CD4-positive, alpha-beta T cell (primary cell): Measurements from ENCODE around the gene LRRK1. TPM values are rescaled to one million over a fixed set of nuclear protein-coding genes. Genes with fewer than 3 reads are reported as not detected.
A peak's percentile ranks its signal among the peaks of the same experiment; 100 is the strongest.

Experiments used
- ATAC-seq: fragments of 200-7000 bp; cut with Tn5 transposase; one replicate; pipeline ENCODE4 v1.10.0; 2022; ENCODE audit warnings: mild to moderate bottlenecking; ENCODE audit not compliant: poor library complexity
- CTCF ChIA-PET: fragments of 350-600 bp; sonication (Branson Sonifier 250); formaldehyde crosslinking; loops from one replicate; lab custom pipeline; 2021; ENCODE audit warnings: antibody characterized with exemption, inconsistent platforms; lab: Charles Lee
- POLR2A ChIA-PET: fragments of 350-600 bp; sonication (Branson Sonifier 250); formaldehyde crosslinking; loops from one replicate; lab custom pipeline; 2021; ENCODE audit warnings: antibody characterized with exemption, inconsistent platforms; lab: Charles Lee
- DNase-seq, 14 experiments: peaks; one replicate each; pipeline ENCODE4 v3.0.0-alpha.2; 2013 to 2020; ENCODE audit warnings: mixed read lengths in 2 of 14
- H3K27ac ChIP-seq, 2 donors: one replicate each; pipeline versions ENCODE4 v1.5.1 to v1.7.0; 2013; ENCODE audit warnings: low read length in 2 of 2, low read depth in 1 of 2, mild to moderate bottlenecking in 1 of 2
- H3K27me3 ChIP-seq, 2 experiments: 1 replicate in 1 of 2; 2 replicates in 1 of 2; pipeline versions ENCODE4 v1.6.1 to v1.7.0; 2013; ENCODE audit warnings: low read length in 2 of 2, control low read depth in 1 of 2, mild to moderate bottlenecking in 1 of 2, moderate library complexity in 1 of 2; ENCODE audit not compliant: insufficient read depth in 2 of 2, control insufficient read depth in 1 of 2
- H3K36me3 ChIP-seq: one replicate; pipeline ENCODE4 v1.6.1; 2013; ENCODE audit warnings: low read length, control low read depth; ENCODE audit not compliant: insufficient read depth
- H3K4me1 ChIP-seq: one replicate; pipeline ENCODE4 v1.6.1; 2013; ENCODE audit warnings: low read length, control low read depth; ENCODE audit not compliant: insufficient read depth
- H3K4me3 ChIP-seq: one replicate; pipeline ENCODE4 v1.5.1; 2013; ENCODE audit warnings: mild to moderate bottlenecking, low read length, moderate library complexity
- H3K9me3 ChIP-seq, 2 experiments: 1 replicate in 1 of 2; 2 replicates in 1 of 2; pipeline versions ENCODE4 v1.6.1 to v1.7.0; 2013; ENCODE audit warnings: low read length in 2 of 2, mild to moderate bottlenecking in 2 of 2, control low read depth in 1 of 2, moderate library complexity in 1 of 2; ENCODE audit not compliant: control insufficient read depth in 1 of 2, insufficient read depth in 1 of 2
- H3K27ac Mint-ChIP-seq: one replicate; pipeline ENCODE4 v1.8.0; 2020; ENCODE audit warnings: mixed read lengths
- H3K27me3 Mint-ChIP-seq: one replicate; pipeline ENCODE4 v1.8.0; 2021; ENCODE audit warnings: mixed read lengths
- H3K36me3 Mint-ChIP-seq: one replicate; pipeline ENCODE4 v1.8.0; 2021; ENCODE audit warnings: low read depth, mixed read lengths
- H3K4me1 Mint-ChIP-seq: one replicate; pipeline ENCODE4 v1.8.0; 2021; ENCODE audit warnings: low read depth, mixed read lengths
- H3K4me3 Mint-ChIP-seq: one replicate; pipeline ENCODE4 v1.8.0; 2020; ENCODE audit warnings: mild to moderate bottlenecking, mixed read lengths
- H3K9me3 Mint-ChIP-seq: one replicate; pipeline ENCODE4 v1.8.0; 2020; ENCODE audit warnings: mixed read lengths
- intact Hi-C, 2 experiments: fragments of 100-400 bp; cut with DNase I in 1 of 2; cut with micrococcal nuclease in 1 of 2; formaldehyde crosslinking; loops; one replicate each; pipeline versions ENCODE4 v1.15.1 to v1.9.0; 2023 to 2025; cut with DNase I, micrococcal nuclease
- total RNA-seq, 174 experiments: library from RNA in 2 of 174; stranded (reverse) in 2 of 174; gene quantifications; one replicate each; pipeline ENCODE4 v1.2.3 and lab custom pipeline; 2021 to 2026
- TF ChIP-seq, protein P1 (sequence below): fragments of 200-600 bp; IDR thresholded peaks from one replicate; pipeline ENCODE4 v1.8.0; 2022; ENCODE audit warnings: antibody characterized with exemption, mild to moderate bottlenecking

LRRK1 gene
- total RNA-seq, 2 experiments from 2014 or later, result 0.60 to 0.73 TPM

DNA sequence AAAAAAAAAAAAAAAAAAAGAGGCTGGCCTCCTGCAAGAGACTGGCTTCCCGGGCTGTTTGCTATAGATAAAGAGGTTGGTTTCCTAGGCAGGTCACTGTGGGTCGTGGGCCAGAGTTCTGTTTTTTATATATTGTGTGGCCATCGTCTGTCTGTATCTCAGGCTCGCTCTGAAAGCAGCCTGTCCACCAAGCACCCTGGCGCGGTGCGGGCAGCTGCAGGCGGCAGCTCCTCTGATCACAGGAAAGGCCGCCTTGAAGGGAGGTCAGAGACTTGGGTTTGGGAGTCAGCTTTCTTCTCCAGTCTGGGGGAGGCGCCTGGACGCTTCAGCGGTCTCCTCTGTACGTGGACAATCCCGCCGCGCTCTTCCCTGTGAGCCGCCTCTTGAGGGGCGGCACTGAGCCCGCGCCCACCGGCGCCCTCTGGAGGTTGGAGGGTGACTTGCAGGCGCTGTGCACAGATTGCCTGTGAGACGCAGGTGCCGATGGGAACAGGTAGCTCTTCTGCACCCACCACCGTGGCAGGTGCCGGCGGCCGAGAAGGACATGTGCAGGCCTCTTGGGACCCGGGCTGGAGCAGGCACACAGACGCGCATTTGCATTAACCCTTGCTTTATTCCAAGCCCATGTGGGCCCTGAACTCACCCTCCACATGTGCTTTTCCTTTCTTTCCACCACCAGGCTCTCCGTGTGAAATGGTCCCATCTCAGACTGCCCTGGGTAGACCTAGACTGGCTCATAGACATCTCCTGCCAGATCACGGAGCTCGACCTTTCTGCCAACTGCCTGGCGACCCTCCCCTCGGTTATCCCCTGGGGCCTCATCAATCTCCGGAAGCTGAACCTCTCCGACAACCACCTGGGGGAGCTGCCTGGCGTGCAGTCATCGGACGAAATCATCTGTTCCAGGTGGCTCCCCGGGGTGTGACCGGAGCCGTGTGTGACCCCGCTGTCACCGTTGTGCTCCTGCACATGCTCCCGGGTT is 89.3 kb downstream of the LRRK1 start:
- peaks cover 24% of the 10 kb centered on the region for H3K4me1 Mint-ChIP-seq
- H3K4me3 Mint-ChIP-seq, result peak overlapping the region; percentile 94
- TF ChIP-seq, protein P1, sequence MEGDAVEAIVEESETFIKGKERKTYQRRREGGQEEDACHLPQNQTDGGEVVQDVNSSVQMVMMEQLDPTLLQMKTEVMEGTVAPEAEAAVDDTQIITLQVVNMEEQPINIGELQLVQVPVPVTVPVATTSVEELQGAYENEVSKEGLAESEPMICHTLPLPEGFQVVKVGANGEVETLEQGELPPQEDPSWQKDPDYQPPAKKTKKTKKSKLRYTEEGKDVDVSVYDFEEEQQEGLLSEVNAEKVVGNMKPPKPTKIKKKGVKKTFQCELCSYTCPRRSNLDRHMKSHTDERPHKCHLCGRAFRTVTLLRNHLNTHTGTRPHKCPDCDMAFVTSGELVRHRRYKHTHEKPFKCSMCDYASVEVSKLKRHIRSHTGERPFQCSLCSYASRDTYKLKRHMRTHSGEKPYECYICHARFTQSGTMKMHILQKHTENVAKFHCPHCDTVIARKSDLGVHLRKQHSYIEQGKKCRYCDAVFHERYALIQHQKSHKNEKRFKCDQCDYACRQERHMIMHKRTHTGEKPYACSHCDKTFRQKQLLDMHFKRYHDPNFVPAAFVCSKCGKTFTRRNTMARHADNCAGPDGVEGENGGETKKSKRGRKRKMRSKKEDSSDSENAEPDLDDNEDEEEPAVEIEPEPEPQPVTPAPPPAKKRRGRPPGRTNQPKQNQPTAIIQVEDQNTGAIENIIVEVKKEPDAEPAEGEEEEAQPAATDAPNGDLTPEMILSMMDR, result peak; percentile 99
- intact Hi-C loops, result loop anchor here (1.0 to 10.0 kb wide), 6 partner anchors 79 to 1736 kb away; partner anchors contain the start of gene LRRK1 (in 1 of the 2)
- H3K36me3 Mint-ChIP-seq, result no peaks in the 10 kb centered on the region
- POLR2A ChIA-PET, result interaction anchor here (0.6 to 1.2 kb wide), 4 partner anchors 14 to 431 kb away, joined by 3 read pairs; partner anchors contain the start of gene LRRK1
- H3K9me3 Mint-ChIP-seq, result no peaks in the 10 kb centered on the region
- Histone ChIP-seq H3K27ac (no peak overlapping the region), H3K27me3 (no peaks in the 10 kb centered on the region), H3K9me3 (peaks cover 0 to 4% of the 10 kb centered on the region in 2 experiments), H3K4me1 (peaks cover 22% of the 10 kb centered on the region), H3K36me3 (no peaks in the 10 kb centered on the region), H3K4me3 (peak overlapping the region; percentile 69)
- peak overlapping the region; percentile 65 for H3K27ac Mint-ChIP-seq
- peaks cover 6% of the 10 kb centered on the region for H3K27me3 Mint-ChIP-seq
- CTCF ChIA-PET, result interaction anchor here (0.7 to 3.0 kb wide), 27 partner anchors 8 to 658 kb away, joined by 3 to 21 read pairs (median 3); partner anchors contain the start of genes CHSY1, LRRK1 and SNRPA1
- ATAC-seq (peak; percentile 97), DNase-seq (peak; percentile 76 to 93 (median 84))

DNA sequence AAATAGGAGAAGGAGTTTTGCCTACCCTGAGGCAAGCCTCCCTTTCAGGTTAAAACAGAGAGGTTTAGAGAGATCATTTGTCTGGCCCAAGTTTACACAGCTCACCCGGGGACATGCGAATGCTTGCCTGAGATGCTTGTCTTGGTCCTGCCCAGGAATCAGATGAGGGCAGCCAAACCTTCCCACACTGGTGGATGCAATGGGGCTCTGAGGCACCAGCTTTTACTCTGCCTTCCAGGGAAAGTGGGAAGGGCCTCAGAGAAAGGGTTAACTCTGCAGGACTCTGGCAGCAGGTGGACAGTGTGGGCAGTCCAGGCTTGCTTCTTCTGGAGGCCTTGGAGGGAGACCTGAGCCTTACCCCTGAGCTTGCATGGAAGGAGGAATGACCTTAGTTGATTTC is 90.0 kb downstream of the LRRK1 start:
- peaks cover 24% of the 10 kb centered on the region for H3K4me1 Mint-ChIP-seq
- H3K4me3 Mint-ChIP-seq, result peak overlapping the region; percentile 94
- no peaks in the 10 kb centered on the region for H3K9me3 Mint-ChIP-seq
- no peak for ATAC-seq
- Histone ChIP-seq H3K27ac (no peak overlapping the region), H3K9me3 (peaks cover 0 to 4% of the 10 kb centered on the region in 2 experiments), H3K36me3 (no peaks in the 10 kb centered on the region), H3K4me3 (no peak overlapping the region), H3K27me3 (no peaks in the 10 kb centered on the region), H3K4me1 (peaks cover 22% of the 10 kb centered on the region)
- DNase-seq, result no peak
- ChIA-PET CTCF (interaction anchor here (0.7 to 3.0 kb wide), 8 partner anchors 10 to 286 kb away, joined by 3 to 21 read pairs (median 5); partner anchors contain the start of genes CHSY1 and SNRPA1), POLR2A (interaction anchor here (0.8 kb wide), 1 partner anchor 231 kb away, joined by 3 read pairs; no protein-coding TSS in a partner anchor)
- H3K27me3 Mint-ChIP-seq, result peaks cover 6% of the 10 kb centered on the region
- intact Hi-C loops, result loop anchor here (2.0 to 10.0 kb wide), 5 partner anchors 78 to 1737 kb away; partner anchors contain the start of gene LRRK1 (in 1 of the 2)
- no peak overlapping the region for H3K27ac Mint-ChIP-seq
- TF ChIP-seq, protein P1, result no peak
- no peaks in the 10 kb centered on the region for H3K36me3 Mint-ChIP-seq

DNA sequence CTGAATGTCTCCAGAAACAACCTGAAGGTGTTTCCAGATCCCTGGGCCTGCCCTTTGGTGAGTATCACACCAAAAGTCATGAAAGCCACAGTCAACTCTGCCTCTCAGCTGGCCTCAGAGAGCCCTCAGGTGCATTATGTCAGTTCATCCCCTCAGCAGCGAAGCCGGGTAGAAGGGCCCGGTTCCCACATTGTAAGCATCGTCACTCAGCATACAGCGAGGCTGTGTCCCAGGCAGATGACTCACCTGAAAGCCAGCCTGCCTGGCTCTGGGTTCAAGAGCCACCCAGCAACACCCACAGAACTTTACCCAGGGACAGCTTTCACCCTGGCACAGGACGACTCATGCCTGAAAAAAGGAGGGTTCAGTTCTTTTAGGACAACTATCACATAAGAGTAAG is 91.6 kb downstream of the LRRK1 start:
- H3K36me3 Mint-ChIP-seq, result no peaks in the 10 kb centered on the region
- Histone ChIP-seq H3K36me3 (no peaks in the 10 kb centered on the region), H3K4me1 (peaks cover 22% of the 10 kb centered on the region), H3K4me3 (no peak overlapping the region), H3K9me3 (no peaks in the 10 kb centered on the region), H3K27ac (no peak overlapping the region), H3K27me3 (no peaks in the 10 kb centered on the region)
- H3K9me3 Mint-ChIP-seq, result no peaks in the 10 kb centered on the region
- H3K4me1 Mint-ChIP-seq, result peaks cover 24% of the 10 kb centered on the region
- intact Hi-C loops, result no loop called here
- H3K27ac Mint-ChIP-seq, result no peak overlapping the region
- TF ChIP-seq, protein P1, result no peak
- ChIA-PET POLR2A (no interaction called here), CTCF (interaction anchor here (1.3 kb wide), 1 partner anchor 14 kb away, joined by 3 read pairs; no protein-coding TSS in a partner anchor)
- DNase-seq, result no peak
- no peak for ATAC-seq
- H3K4me3 Mint-ChIP-seq, result peak overlapping the region; percentile 63
- peaks cover 6% of the 10 kb centered on the region for H3K27me3 Mint-ChIP-seq
